ENCODE data around the gene PAX6. TPM values are rescaled to one million over a fixed set of nuclear protein-coding genes. Genes with fewer than 3 reads are reported as not detected.

PAX6 gene
- total and polyA plus RNA-seq, 9 of the 15 experiments (the other 6 are each of a cell fraction or from before 2014, with no cell fraction given), result 1.5 to 10.9 (median 5.3) TPM

- TF ChIP-seq ZNF146 (CRISPR knock-in tag; IDR thresholded peaks at IDR 0.05; ENCODE audit: unreplicated experiment) (no peak), ZNF830 (CRISPR knock-in tag; IDR thresholded peaks at IDR 0.05) (no peak), MAX (CRISPR knock-in tag; IDR thresholded peaks at IDR 0.05) (no peak), ZNF274 (IDR thresholded peaks at IDR 0.05; ENCODE audit: borderline replicate concordance, low read depth, low read length) (no peak)
Measured at GRCh38 chr11:31784611-31785010, 26.5 kb downstream of the PAX6 start (continued).

- H3K9me3 ChIP-seq (replicated peaks; ENCODE audit: control insufficient read depth, insufficient read depth, low read depth, low read length), result no peaks in the 10 kb centered on the region
- intact Hi-C loops (cut with micrococcal nuclease), result no loop called here
- no peak for FAIRE-seq
- CTCF ChIA-PET (ENCODE audit: low intra/inter-chr PET ratio), result no interaction called here
- BruUV-seq (replicated peaks), result no TSS peak
- no peak overlapping the region; a peak in 1 of 4 replicates for H3K9ac ChIP-seq (ENCODE audit: insufficient read depth in 1 of 2, low read depth in 2 of 2, low read length in 2 of 2)
- no peak overlapping the region for H3K4me2 ChIP-seq (ENCODE audit: insufficient read depth, low read length)
- no peaks in the 10 kb centered on the region for H3K27me3 ChIP-seq (ENCODE audit: control insufficient read depth in 2 of 2, insufficient read depth in 2 of 2, low read length in 2 of 2)
- no peak overlapping the region for H3K27ac ChIP-seq (ENCODE audit: extremely low read depth, low read depth, low read length)
- no peaks in the 10 kb centered on the region for H3K4me1 ChIP-seq (replicated peaks in 1 of 2; ENCODE audit: control insufficient read depth in 2 of 2, insufficient read depth in 2 of 2, low read length in 2 of 2)
- no peak for ATAC-seq
- H4K20me1 ChIP-seq (replicated peaks; ENCODE audit: control insufficient read depth, insufficient read depth, low read length), result no peaks in the 10 kb centered on the region
- WGBS (ENCODE audit: insufficient coverage, low coverage, missing lambda C conversion rate), result 97% methylated on average over 6 of the region's 6 CpGs
- H3K79me2 ChIP-seq (ENCODE audit: control insufficient read depth, insufficient read depth, low read length), result no peaks in the 10 kb centered on the region
- H3K36me3 ChIP-seq (ENCODE audit: control insufficient read depth, insufficient read depth, low read length), result no peaks in the 10 kb centered on the region
- POLR2A ChIA-PET, result no interaction called here
- no peak overlapping the region for H3K4me3 ChIP-seq
- no peak for TF ChIP-seq CBX3 (IDR thresholded peaks at IDR 0.05; ENCODE audit: borderline replicate concordance in 1 of 2, low read length in 2 of 2)
- TF ChIP-seq, protein P1, sequence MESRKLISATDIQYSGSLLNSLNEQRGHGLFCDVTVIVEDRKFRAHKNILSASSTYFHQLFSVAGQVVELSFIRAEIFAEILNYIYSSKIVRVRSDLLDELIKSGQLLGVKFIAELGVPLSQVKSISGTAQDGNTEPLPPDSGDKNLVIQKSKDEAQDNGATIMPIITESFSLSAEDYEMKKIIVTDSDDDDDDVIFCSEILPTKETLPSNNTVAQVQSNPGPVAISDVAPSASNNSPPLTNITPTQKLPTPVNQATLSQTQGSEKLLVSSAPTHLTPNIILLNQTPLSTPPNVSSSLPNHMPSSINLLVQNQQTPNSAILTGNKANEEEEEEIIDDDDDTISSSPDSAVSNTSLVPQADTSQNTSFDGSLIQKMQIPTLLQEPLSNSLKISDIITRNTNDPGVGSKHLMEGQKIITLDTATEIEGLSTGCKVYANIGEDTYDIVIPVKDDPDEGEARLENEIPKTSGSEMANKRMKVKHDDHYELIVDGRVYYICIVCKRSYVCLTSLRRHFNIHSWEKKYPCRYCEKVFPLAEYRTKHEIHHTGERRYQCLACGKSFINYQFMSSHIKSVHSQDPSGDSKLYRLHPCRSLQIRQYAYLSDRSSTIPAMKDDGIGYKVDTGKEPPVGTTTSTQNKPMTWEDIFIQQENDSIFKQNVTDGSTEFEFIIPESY (CRISPR knock-in tag; IDR thresholded peaks at IDR 0.05), result peak; percentile 92
- no peaks in the 10 kb centered on the region for H3K9me1 ChIP-seq (ENCODE audit: control insufficient read depth, insufficient read depth, low read length)
- peak in 1 of 4 experiments; percentile 6 for DNase-seq (ENCODE audit: extremely low read depth in 1 of 4, low spot score in 3 of 4)
- in situ Hi-C loops (cut with MboI), result no loop called here
- H2AFZ ChIP-seq (ENCODE audit: low read depth, low read length), result no peak overlapping the region
Measured at GRCh38 chr11:31783252-31783651, 27.9 kb downstream of the PAX6 start.

Data from K562 (cell line).